Activated CD8-positive, alpha-beta memory T cell treated with anti-CD3 and anti-CD28 coated beads, Interleukin-2, amount 10 ng/mL, durations not matched to agents 7 days and 5 days (primary cell): ENCODE results near the gene AUTS2. TPM values are rescaled to one million over a fixed set of nuclear protein-coding genes. Genes with fewer than 3 reads are reported as not detected.

Experiments used
- ATAC-seq: fragments of 150-1000 bp; cut with Tn5 transposase; one replicate; pipeline ENCODE4 v1.10.0; 2021; ENCODE audit warnings: moderate library complexity
- CTCF ChIA-PET: fragments of 350-600 bp; sonication (Branson Sonifier 250); formaldehyde crosslinking; loops from one replicate; lab custom pipeline; 2021; ENCODE audit warnings: antibody characterized with exemption; lab: Charles Lee
- DNase-seq: peaks from one replicate; pipeline ENCODE4 v3.0.0-alpha.2; 2020
- H3K27ac Mint-ChIP-seq: one replicate; pipeline ENCODE4 v1.8.0; 2021; ENCODE audit warnings: mild to moderate bottlenecking, mixed read lengths
- H3K27me3 Mint-ChIP-seq: one replicate; pipeline ENCODE4 v1.8.0; 2021; ENCODE audit warnings: mixed read lengths
- H3K36me3 Mint-ChIP-seq: one replicate; pipeline ENCODE4 v1.8.0; 2021; ENCODE audit warnings: mild to moderate bottlenecking, mixed read lengths
- H3K4me1 Mint-ChIP-seq: one replicate; pipeline ENCODE4 v1.8.0; 2021; ENCODE audit warnings: mixed read lengths
- H3K4me3 Mint-ChIP-seq: one replicate; pipeline ENCODE4 v1.8.0; 2021; ENCODE audit warnings: mild to moderate bottlenecking, moderate library complexity, mixed read lengths
- H3K9me3 Mint-ChIP-seq: one replicate; pipeline ENCODE4 v1.8.0; 2022; ENCODE audit warnings: low read depth, mixed read lengths
- total RNA-seq, 2 experiments: library from RNA; stranded (reverse); gene quantifications; one replicate each; pipeline ENCODE4 v1.2.3, GENCODE V29; 2021

AUTS2 gene
- total RNA-seq, 2 experiments from 2014 or later: 9.5 to 24.4 TPM

DNA sequence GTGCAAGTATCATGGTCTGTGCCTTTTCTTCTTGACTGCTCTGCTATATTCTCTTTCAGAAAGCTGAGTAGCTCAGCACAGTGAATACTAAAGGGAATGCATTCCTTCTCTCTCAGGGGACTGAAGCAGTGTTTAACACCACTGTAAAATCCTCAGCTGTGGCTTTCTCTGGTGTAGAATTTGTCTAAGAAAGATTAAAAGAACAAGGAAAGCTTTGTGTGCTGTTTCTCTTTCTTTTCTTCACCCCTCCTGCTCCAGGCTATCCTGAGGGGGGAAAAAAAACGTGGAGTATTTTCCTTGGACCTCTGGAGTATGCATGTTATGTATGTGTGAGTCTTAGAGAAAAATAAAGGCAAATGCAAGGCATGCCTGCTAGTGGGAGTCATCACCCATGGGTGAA lies 383.9 kb downstream of the AUTS2 start:
- Mint-ChIP-seq H3K4me1 (no peaks in the 10 kb centered on the region), H3K36me3 (no peaks in the 10 kb centered on the region), H3K27ac (no peak overlapping the region), H3K4me3 (no peak overlapping the region), H3K27me3 (peaks cover 2% of the 10 kb centered on the region), H3K9me3 (no peaks in the 10 kb centered on the region)
- ATAC-seq (no peak), DNase-seq (no peak)
- CTCF ChIA-PET: no interaction called here

DNA sequence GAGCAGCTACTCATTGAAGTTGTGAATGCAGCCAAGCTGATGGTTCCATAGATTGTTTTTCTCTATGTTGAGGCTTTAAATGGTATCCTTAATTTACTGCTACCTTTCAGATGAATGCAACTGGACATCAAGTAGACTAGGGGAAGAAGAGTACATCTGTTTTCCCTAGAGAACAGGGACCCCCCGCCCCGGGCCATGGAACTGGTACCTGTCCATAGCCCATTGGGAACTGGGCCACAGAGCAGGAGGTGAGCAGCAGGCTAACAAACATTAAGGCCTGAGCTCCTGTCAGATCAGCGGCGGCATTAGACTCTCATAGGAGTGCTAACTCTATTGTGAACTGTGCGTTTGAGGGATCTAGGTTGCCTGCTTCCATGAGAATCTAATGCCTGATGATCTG lies 391.3 kb downstream of the AUTS2 start:
- Mint-ChIP-seq H3K27me3 (peaks cover 7% of the 10 kb centered on the region), H3K9me3 (no peaks in the 10 kb centered on the region)
- CTCF ChIA-PET: no interaction called here

DNA sequence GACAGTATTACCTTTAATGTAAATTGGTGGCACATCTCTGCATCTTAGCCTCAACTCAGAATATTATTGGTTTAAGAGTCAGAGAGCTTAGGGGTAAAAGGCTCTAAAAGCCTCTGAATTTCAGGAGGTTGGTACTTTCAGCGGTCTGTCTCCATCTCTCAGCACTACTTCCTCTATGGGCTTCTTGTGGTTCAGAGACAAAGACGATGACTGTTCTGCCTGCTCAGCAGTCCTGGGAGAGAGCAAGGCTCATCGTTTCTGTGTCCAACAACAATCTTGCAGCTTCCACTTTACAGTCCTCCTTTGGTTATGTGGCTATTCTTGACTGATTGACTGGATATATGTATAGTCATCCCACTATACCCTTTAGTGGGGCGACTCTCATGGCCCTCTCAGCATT lies 394.7 kb downstream of the AUTS2 start:
- no peaks in the 10 kb centered on the region for H3K4me1 Mint-ChIP-seq
- H3K36me3 Mint-ChIP-seq: no peaks in the 10 kb centered on the region
- DNase-seq (no peak), ATAC-seq (no peak)
- H3K27me3 Mint-ChIP-seq: peaks cover 7% of the 10 kb centered on the region
- H3K4me3 Mint-ChIP-seq: no peak overlapping the region
- H3K27ac Mint-ChIP-seq: no peak overlapping the region
- CTCF ChIA-PET: no interaction called here
- no peaks in the 10 kb centered on the region for H3K9me3 Mint-ChIP-seq

More for the DNA sequence above, 391.3 kb downstream of the AUTS2 start:
- DNase-seq: no peak
- Mint-ChIP-seq H3K4me3 (no peak overlapping the region), H3K27ac (no peak overlapping the region), H3K4me1 (no peaks in the 10 kb centered on the region), H3K36me3 (no peaks in the 10 kb centered on the region)
- no peak for ATAC-seq

DNA sequence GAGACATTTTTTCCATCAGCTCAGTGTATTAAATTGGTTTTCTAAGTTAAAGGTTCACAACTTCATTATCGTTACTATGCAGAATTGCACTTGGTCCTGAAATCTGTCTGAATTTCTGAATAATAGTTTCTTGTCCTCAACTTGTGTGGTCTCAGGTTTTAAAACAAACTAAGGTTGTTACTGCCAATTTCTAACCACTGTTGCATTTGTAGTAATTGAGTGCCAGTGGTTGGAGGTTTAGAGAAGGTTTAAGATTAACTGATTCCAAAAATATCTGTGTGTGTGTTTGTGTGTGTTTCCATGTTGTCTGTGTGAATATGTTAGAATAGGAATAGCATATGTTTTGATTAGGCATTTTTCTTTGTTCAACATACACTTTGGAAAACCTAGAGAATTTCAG lies 395.9 kb downstream of the AUTS2 start:
- H3K36me3 Mint-ChIP-seq: no peaks in the 10 kb centered on the region
- no peak overlapping the region for H3K27ac Mint-ChIP-seq
- H3K27me3 Mint-ChIP-seq: peaks cover 3% of the 10 kb centered on the region
- ATAC-seq (no peak), DNase-seq (no peak)
- CTCF ChIA-PET: no interaction called here
- H3K4me1 Mint-ChIP-seq: no peaks in the 10 kb centered on the region
- H3K9me3 Mint-ChIP-seq: no peaks in the 10 kb centered on the region
- no peak overlapping the region for H3K4me3 Mint-ChIP-seq

DNA sequence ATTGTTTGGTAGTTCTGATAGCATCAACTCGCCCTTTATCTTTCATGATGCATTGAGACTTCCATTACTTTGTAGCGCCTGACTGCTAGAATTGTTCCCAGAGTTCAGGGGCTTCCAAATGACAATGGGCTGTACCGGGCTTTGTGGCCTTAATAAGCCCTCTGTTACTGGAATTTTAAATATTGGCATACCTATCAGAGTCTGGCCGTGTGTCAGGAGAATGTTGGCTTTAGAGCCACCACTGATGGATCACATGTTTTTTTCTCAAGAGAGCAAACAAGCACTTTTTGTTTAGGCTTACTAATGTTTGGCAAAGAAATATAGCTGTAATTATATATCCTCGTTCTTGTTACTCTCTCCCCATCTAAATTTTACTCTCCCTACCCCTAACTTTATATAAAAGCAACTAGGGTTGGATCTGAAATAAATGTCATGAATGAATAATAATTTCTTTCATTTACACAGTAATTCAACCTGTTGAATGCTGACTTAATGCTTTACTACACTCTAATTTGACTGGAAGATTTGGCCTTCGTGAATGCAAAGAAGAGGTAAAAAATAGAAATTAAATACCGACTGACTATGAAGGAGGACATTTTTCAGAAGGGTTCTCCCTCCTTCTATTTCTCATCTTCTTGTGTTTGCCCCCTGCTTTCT lies 396.7 kb downstream of the AUTS2 start:
- Mint-ChIP-seq H3K36me3 (no peaks in the 10 kb centered on the region), H3K4me3 (no peak overlapping the region), H3K9me3 (no peaks in the 10 kb centered on the region), H3K4me1 (no peaks in the 10 kb centered on the region), H3K27ac (no peak overlapping the region), H3K27me3 (peaks cover 2% of the 10 kb centered on the region)
- DNase-seq: no peak
- ATAC-seq: no peak
- CTCF ChIA-PET: no interaction called here

DNA sequence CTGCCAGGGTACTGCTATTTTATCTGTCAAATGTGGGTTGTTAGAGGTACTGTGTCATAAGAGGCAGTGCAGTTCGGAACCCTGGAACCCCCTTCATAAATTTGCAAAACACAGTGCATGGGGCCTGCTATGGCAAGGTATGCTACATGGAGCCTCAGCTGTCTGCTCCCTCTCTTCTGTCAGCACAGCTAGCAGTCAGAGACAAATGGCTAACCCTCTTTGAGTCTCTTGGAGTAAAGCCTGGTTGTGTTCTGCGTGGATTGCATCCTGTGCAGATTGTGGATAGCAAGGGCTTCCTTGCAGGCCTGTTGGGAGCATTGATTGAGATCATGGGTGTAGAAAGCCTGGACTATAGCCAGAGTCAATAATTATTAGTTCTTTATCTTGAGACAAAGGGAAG lies 397.8 kb downstream of the AUTS2 start:
- ATAC-seq (no peak), DNase-seq (no peak)
- Mint-ChIP-seq H3K9me3 (no peaks in the 10 kb centered on the region), H3K27me3 (no peaks in the 10 kb centered on the region), H3K4me3 (no peak overlapping the region), H3K36me3 (no peaks in the 10 kb centered on the region), H3K4me1 (no peaks in the 10 kb centered on the region), H3K27ac (no peak overlapping the region)
- CTCF ChIA-PET: no interaction called here

DNA sequence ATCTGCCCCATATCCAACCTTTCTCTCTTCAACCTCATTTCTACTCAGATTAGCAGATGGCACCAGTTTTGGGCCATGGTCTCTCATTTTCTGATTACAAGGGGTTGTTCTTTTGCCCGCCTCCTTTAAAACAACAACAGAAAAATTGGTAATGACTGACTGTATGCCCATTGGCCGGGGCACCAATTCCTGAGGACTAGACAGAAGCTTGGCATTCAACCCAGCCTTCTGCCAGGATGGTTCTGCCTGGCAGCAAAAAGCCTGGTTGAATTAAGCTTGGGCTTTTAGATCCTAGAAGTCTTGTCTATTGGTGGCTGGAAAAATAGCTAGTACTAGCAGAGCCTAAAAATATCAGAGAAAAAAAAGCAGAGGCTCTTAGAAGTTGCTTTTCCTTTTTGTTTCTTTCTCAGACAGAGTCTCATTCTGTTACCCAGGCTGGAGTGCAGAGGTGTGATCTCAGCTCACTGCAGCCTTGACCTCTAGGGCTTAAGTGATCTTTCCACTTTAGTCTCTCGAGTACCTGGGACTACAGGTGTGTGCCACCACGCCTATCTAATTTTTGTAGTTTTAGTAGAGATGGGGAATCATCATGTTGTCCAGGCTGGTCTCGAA lies 402.6 kb downstream of the AUTS2 start:
- Mint-ChIP-seq H3K9me3 (no peaks in the 10 kb centered on the region), H3K36me3 (no peaks in the 10 kb centered on the region), H3K4me1 (no peaks in the 10 kb centered on the region), H3K27ac (no peak overlapping the region), H3K27me3 (no peaks in the 10 kb centered on the region), H3K4me3 (no peak overlapping the region)
- DNase-seq (no peak), ATAC-seq (no peak)
- CTCF ChIA-PET: interaction anchor here (0.5 kb wide), 1 partner anchor 29 kb away, joined by 3 read pairs; no protein-coding TSS in a partner anchor

DNA sequence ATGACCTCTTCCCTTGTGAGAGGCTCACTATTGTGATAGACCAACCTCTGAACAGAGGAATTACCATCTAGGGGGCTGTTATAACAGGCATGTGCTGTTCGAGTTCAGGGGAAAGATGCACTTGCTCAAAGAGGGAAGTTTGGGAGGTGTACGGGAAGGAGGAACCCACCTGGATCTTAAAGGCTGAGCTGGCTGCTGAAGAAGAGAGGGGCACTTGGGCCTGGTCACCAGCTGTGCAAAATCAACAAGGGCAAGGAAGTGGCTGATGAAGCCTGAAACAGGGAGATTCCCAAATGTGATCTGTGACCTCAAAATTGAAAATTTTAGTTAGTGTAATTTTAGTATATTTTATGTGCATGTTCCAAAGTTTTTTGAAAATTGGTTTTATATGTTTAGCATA lies 407.2 kb downstream of the AUTS2 start:
- H3K9me3 Mint-ChIP-seq: no peaks in the 10 kb centered on the region
- H3K4me3 Mint-ChIP-seq: no peak overlapping the region
- CTCF ChIA-PET: no interaction called here
- H3K27me3 Mint-ChIP-seq: peaks cover 7% of the 10 kb centered on the region
- H3K27ac Mint-ChIP-seq: no peak overlapping the region
- no peak for DNase-seq
- H3K36me3 Mint-ChIP-seq: no peaks in the 10 kb centered on the region
- H3K4me1 Mint-ChIP-seq: peaks cover 8% of the 10 kb centered on the region
- ATAC-seq: no peak

DNA sequence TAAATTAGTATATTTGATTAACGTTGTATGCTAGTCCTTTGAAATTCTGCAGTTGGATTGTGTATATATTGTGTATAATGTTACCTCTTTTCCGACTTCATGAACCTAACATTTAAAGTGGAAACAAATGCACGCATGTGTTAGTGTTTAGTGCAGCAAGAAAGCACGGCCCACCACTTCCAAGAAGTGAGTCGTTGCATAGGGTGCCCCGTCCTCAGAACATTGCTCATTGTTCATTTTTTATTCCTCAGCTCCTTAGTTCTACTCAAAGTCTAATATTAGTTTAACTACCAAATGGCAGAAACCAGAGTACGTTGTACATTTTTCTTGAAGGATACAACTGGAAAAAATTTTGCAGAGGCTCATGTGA lies 407.6 kb downstream of the AUTS2 start:
- no peak for ATAC-seq
- DNase-seq: no peak
- no peaks in the 10 kb centered on the region for H3K9me3 Mint-ChIP-seq
- no peak overlapping the region for H3K27ac Mint-ChIP-seq
- peaks cover 8% of the 10 kb centered on the region for H3K4me1 Mint-ChIP-seq
- H3K4me3 Mint-ChIP-seq: no peak overlapping the region
- no peaks in the 10 kb centered on the region for H3K36me3 Mint-ChIP-seq
- CTCF ChIA-PET: no interaction called here
- peaks cover 7% of the 10 kb centered on the region for H3K27me3 Mint-ChIP-seq

DNA sequence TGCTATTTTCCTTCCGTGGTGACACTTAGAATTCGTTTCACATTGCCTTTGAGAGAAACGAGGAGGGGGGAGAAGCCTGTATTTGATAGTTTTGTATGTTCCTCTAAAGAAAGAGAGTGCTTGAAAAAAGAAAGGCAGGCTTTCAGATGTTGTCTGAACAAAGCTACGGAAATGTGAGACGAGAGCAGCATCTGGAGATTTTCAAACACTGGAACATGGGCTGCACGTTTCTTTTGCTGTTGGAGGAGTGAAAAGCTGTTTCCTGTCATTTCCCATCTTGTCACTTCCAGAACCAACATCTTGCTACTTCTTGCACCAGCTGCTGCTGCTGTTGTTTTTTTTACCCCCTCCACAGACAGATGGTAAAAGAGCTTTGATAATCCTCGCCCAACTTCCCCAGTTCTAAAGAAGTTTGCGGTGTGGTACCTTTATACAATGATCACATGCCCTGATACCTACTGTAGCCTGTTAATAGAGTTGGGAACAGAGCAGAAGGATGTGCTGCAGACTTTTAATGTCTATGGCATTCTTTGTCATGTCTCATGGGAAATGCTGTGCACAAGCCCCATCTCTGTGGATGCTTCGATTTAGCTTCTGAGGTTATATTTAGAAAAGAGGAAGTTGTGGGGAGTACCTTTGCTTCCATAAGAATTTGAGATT lies 408.1 kb downstream of the AUTS2 start:
- no peaks in the 10 kb centered on the region for H3K36me3 Mint-ChIP-seq
- H3K27me3 Mint-ChIP-seq: peaks cover 7% of the 10 kb centered on the region
- no peak for DNase-seq
- no peak overlapping the region for H3K4me3 Mint-ChIP-seq
- H3K9me3 Mint-ChIP-seq: no peaks in the 10 kb centered on the region
- ATAC-seq: no peak
- CTCF ChIA-PET: no interaction called here
- H3K4me1 Mint-ChIP-seq: peaks cover 8% of the 10 kb centered on the region
- H3K27ac Mint-ChIP-seq: no peak overlapping the region

DNA sequence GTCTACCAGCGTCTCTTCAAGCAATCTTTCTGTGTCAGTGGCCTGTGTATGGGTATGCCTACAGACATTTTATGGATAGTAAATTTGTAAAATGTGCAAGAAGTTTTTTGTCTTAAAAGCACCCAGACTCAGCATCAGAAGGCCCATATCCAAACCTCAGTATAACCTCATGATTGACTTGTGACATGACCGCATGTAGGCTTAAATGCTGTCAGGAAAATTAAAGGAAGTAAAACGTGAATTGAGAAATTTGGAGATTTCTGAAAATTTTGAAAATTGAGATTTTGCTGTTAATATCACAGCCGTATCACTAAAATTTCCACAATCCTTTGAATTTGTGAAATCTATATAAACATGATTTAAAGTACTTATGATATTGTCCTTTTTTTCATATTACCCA lies 410.2 kb downstream of the AUTS2 start:
- Mint-ChIP-seq H3K36me3 (no peaks in the 10 kb centered on the region), H3K4me1 (peaks cover 8% of the 10 kb centered on the region), H3K27me3 (peaks cover 7% of the 10 kb centered on the region), H3K27ac (no peak overlapping the region), H3K9me3 (no peaks in the 10 kb centered on the region), H3K4me3 (no peak overlapping the region)
- DNase-seq: no peak
- CTCF ChIA-PET: no interaction called here
- no peak for ATAC-seq

DNA sequence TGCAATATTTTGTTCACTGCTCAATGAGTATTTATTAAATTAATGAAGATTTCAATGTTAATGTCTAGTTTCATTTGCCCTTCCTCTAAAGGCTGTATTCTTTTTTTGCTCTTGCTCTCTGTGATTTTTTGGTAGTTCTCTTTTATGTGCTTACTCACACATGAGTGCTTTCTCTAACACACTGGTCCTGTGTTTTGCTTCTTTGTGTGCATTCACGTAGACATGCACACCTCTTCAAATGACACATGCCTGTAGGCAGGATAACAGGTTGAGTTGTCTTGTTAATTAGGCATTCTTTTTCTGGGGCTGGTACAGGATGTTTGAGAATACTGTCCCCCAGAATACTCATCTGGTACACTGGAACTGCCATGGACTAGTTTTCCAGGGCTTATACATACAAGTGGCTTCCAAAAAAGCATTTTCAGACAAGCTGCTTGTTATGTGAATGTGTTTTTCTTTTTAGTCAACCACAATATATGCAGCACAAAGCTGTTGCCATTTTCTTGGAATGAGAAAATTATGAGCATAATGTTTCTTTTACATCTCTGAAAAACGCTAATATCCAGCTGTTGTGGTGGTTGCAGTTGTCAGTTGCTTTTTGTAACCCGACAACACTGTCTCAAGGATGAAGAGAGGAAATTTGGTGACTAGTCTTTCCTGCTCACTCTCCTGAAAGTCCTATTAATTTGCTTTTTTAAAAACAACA lies 416.4 kb downstream of the AUTS2 start:
- DNase-seq: no peak
- H3K27ac Mint-ChIP-seq: no peak overlapping the region
- no peaks in the 10 kb centered on the region for H3K9me3 Mint-ChIP-seq
- CTCF ChIA-PET: no interaction called here
- H3K4me3 Mint-ChIP-seq: no peak overlapping the region
- H3K27me3 Mint-ChIP-seq: peaks cover 8% of the 10 kb centered on the region
- H3K4me1 Mint-ChIP-seq: no peaks in the 10 kb centered on the region
- ATAC-seq: no peak
- H3K36me3 Mint-ChIP-seq: no peaks in the 10 kb centered on the region

DNA sequence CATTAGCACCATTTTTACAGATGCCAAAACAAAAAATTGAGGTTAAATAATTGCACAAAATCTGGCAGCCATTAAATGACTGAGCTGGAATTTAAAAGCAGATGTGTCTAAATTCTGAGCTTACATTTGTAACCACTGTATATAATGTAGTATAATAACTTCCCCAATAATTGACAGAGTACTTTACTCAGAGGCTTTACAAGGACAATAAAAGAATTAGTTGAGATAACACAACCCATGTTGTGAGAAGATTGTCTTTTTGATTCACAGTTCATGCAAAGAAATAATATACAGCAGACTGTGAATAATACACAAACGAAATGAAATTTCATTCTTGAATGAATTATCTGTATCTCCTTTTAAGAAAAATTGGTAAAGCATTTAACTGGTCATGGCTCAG lies 417.1 kb downstream of the AUTS2 start:
- Mint-ChIP-seq H3K27me3 (peaks cover 8% of the 10 kb centered on the region), H3K4me1 (no peaks in the 10 kb centered on the region), H3K36me3 (no peaks in the 10 kb centered on the region), H3K4me3 (no peak overlapping the region), H3K9me3 (no peaks in the 10 kb centered on the region), H3K27ac (no peak overlapping the region)
- ATAC-seq (no peak), DNase-seq (no peak)
- CTCF ChIA-PET: no interaction called here
